Keratinocyte (primary cell): Measurements from ENCODE around the gene ITPK1. TPM values are rescaled to one million over a fixed set of nuclear protein-coding genes. Genes with fewer than 3 reads are reported as not detected.

ENCODE experiments used
- DNase-seq: peaks from one replicate; pipeline ENCODE4 v3.0.0-alpha.2; 2011; ENCODE audit warnings: low read depth, missing footprints, low spot score
- FAIRE-seq: peaks from 2 replicates; lab custom pipeline; 2011; peaks lifted over from hg19 to GRCh38; lab: Jason Lieb, UNC
- H2AFZ ChIP-seq: 2 replicates; pipeline ENCODE4 v1.6.0; 2012; ENCODE audit warnings: low read length, control low read depth, inconsistent platforms; ENCODE audit not compliant: control insufficient read depth
- H3K27ac ChIP-seq: 2 replicates; pipeline ENCODE4 v1.5.1; 2011; ENCODE audit warnings: low read length; ENCODE audit not compliant: control insufficient read depth, insufficient read depth
- H3K27me3 ChIP-seq: 3 replicates; pipeline ENCODE4 v1.6.0; 2011; ENCODE audit warnings: low read length; ENCODE audit not compliant: control insufficient read depth, insufficient read depth; ENCODE audit errors: extremely low read depth
- H3K36me3 ChIP-seq, 2 experiments: 2 replicates in 1 of 2; 3 replicates in 1 of 2; pipeline ENCODE4 v1.5.1; 2011; ENCODE audit warnings: low read length in 2 of 2, mild to moderate bottlenecking in 1 of 2; ENCODE audit not compliant: control insufficient read depth in 2 of 2, insufficient read depth in 2 of 2; ENCODE audit errors: extremely low read depth in 1 of 2
- H3K4me1 ChIP-seq: 3 replicates; pipeline ENCODE4 v1.5.1; 2011; ENCODE audit warnings: low read length; ENCODE audit not compliant: control insufficient read depth, insufficient read depth; ENCODE audit errors: extremely low read depth
- H3K4me2 ChIP-seq: 3 replicates; pipeline ENCODE4 v1.6.0; 2011; ENCODE audit warnings: low read depth, low read length; ENCODE audit not compliant: control insufficient read depth, insufficient read depth; ENCODE audit errors: extremely low read depth
- H3K4me3 ChIP-seq, 3 experiments: fragments of 200-600 bp in 1 of 3; sonication (generic) in 1 of 3; 2 replicates in 2 of 3; 3 replicates in 1 of 3; pipeline ENCODE4 v1.5.1; 2011 to 2016; ENCODE audit warnings: low read length in 3 of 3, mild to moderate bottlenecking in 3 of 3, control low read depth in 2 of 3, inconsistent platforms in 1 of 3, low read depth in 1 of 3, mixed read lengths in 1 of 3, mixed run types in 1 of 3, moderate library complexity in 1 of 3; ENCODE audit not compliant: control insufficient read depth in 2 of 3, insufficient read depth in 2 of 3; ENCODE audit errors: extremely low read depth in 1 of 3
- H3K79me2 ChIP-seq: 2 replicates; pipeline ENCODE4 v1.6.0; 2012; ENCODE audit warnings: low read length; ENCODE audit not compliant: control insufficient read depth, insufficient read depth
- H3K9ac ChIP-seq: 3 replicates; pipeline ENCODE4 v1.6.0; 2011; ENCODE audit warnings: low read length; ENCODE audit not compliant: control insufficient read depth, insufficient read depth; ENCODE audit errors: extremely low read depth
- H3K9me1 ChIP-seq: 3 replicates; pipeline ENCODE4 v1.6.0; 2011; ENCODE audit warnings: low read length; ENCODE audit not compliant: control insufficient read depth, insufficient read depth; ENCODE audit errors: extremely low read depth
- H3K9me3 ChIP-seq: 2 replicates; pipeline ENCODE4 v1.5.1; 2012; ENCODE audit warnings: low read depth, low read length; ENCODE audit not compliant: control insufficient read depth
- H4K20me1 ChIP-seq: 3 replicates; pipeline ENCODE4 v1.6.0; 2011; ENCODE audit warnings: low read length; ENCODE audit not compliant: control insufficient read depth, insufficient read depth; ENCODE audit errors: extremely low read depth
- EZH2 ChIP-seq: IDR thresholded peaks from one replicate; pipeline ENCODE4 v1.6.1; 2012; ENCODE audit warnings: inconsistent platforms, mild to moderate bottlenecking, low read length, moderate library complexity
- dilution Hi-C: fragments of 300-500 bp; cut with MboI; formaldehyde crosslinking; loops from one replicate; pipeline ENCODE4 v1.7.0; 2020; ENCODE audit warnings: low sequenced_read_pairs; ENCODE audit not compliant: extremely low pct_ligation_motif_present
- polyA plus RNA-seq, 5 experiments: library from polyadenylated mRNA; depleted of rRNA in 3 of 5; stranded (reverse) in 3 of 5; stranded (forward) in 1 of 5; unstranded in 1 of 5; fragments of >200 nt; gene quantifications; 1 replicate in 1 of 5; 2 replicates in 3 of 5; 3 replicates in 1 of 5; pipeline versions ENCODE4 v1.2.1 to v1.2.3, GENCODE V29; 2011 to 2012; ENCODE audit warnings: missing spikeins in 2 of 5, low read depth in 1 of 5, low replicate concordance in 1 of 5
- TF ChIP-seq, protein P1 (sequence below), 3 experiments: IDR thresholded peaks in 1 of 3; conservative IDR thresholded peaks in 1 of 3; optimal IDR thresholded peaks in 1 of 3; 2 replicates in 2 of 3; 3 replicates in 1 of 3; pipeline versions ENCODE3 to v1.5.1; 2011; ENCODE audit warnings: low read length in 3 of 3, mild to moderate bottlenecking in 3 of 3, moderate library complexity in 2 of 3, control low read depth in 1 of 3, inconsistent platforms in 1 of 3; ENCODE audit not compliant: insufficient read depth in 2 of 3; ENCODE audit errors: extremely low read depth in 1 of 3

ITPK1 gene
- polyA plus RNA-seq, 1 donor (not counting 4 experiments of a cell fraction or from before 2014, with no cell fraction given), result 67.8 TPM

DNA sequence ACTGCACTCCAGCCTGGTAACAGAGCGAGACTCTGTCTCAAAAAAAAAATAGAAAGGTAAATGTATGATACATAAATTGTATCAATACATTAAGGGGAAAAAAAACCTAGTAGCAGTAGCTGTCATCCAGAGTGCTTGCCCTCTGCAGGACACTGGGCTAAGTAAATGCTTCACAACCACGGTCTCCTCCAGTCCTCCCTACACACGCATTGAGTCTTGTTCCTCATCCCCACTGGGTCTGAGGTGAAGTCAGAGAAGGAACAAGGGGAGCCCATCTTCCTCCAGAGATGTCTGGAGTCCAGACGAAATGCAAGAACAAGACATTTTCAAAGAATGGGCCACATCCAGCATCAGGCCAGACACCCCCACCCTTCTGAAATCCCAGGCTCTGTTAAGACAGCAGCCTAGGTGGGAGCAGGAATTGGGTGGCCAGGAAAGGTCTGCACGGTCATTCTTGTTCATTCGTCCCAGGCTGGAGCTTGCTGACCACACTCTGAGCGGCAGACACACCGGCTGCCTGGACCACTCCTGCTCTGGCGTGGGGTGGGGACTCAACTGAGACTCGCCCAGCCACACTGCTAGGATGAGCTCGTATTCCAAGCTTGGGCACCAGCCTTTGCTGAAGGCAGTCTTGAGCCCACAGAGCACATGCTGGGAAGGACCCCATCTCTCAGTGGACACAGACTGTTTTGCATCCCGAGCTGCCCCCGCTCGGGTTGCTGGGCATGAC, 147.3 kb downstream of the ITPK1 start:
- dilution Hi-C loops, result no loop called here
- H2AFZ ChIP-seq, result no peak overlapping the region
- TF ChIP-seq EZH2, result no peak
- TF ChIP-seq, protein P1, sequence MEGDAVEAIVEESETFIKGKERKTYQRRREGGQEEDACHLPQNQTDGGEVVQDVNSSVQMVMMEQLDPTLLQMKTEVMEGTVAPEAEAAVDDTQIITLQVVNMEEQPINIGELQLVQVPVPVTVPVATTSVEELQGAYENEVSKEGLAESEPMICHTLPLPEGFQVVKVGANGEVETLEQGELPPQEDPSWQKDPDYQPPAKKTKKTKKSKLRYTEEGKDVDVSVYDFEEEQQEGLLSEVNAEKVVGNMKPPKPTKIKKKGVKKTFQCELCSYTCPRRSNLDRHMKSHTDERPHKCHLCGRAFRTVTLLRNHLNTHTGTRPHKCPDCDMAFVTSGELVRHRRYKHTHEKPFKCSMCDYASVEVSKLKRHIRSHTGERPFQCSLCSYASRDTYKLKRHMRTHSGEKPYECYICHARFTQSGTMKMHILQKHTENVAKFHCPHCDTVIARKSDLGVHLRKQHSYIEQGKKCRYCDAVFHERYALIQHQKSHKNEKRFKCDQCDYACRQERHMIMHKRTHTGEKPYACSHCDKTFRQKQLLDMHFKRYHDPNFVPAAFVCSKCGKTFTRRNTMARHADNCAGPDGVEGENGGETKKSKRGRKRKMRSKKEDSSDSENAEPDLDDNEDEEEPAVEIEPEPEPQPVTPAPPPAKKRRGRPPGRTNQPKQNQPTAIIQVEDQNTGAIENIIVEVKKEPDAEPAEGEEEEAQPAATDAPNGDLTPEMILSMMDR (optimal IDR thresholded peaks at IDR 0.05 in 1 of 3, IDR thresholded peaks at IDR 0.05 in 1 of 3, conservative IDR thresholded peaks at IDR 0.05 in 1 of 3; ENCODE audit: extremely low read depth in 1 of 3, insufficient read depth in 2 of 3, low read length in 3 of 3), result no peak
- H3K9me1 ChIP-seq, result no peaks in the 10 kb centered on the region
- no peaks in the 10 kb centered on the region for H3K27me3 ChIP-seq
- H3K79me2 ChIP-seq, result peaks cover 20% of the 10 kb centered on the region
- no peak overlapping the region for H3K4me2 ChIP-seq
- H3K9ac ChIP-seq, result no peak overlapping the region
- DNase-seq (no peak), FAIRE-seq (no peak)
- H4K20me1 ChIP-seq, result peaks cover 9% of the 10 kb centered on the region
- H3K27ac ChIP-seq, result no peak overlapping the region
- H3K4me1 ChIP-seq, result peaks cover 7% of the 10 kb centered on the region
- H3K9me3 ChIP-seq, result no peaks in the 10 kb centered on the region
- H3K36me3 ChIP-seq, result no peaks in the 10 kb centered on the region
- no peak overlapping the region for H3K4me3 ChIP-seq

DNA sequence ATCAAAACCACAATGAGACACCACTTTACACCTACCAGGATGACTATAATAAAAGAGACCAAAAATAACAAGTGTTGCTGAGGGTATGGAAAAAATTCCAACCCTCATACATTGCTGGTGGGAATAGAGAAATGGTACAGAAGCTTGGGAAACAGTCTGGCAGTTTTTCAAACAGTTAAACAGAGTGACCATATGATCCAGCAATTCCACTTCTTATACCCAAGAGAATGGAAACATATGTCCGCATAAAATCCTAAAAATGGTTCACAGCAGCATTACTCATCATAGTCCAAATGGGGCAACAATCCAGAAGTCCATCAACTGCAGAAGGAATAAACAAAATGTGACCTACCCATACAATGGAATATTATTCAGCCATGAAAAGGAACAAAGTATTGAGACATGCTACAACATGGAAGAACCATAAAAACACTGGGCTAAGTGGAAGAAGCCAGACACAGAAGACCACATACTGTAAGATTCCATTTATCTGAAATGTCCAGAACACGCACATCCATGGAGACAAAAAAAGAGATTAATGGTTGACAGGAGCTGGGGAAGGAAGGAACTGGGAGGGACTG, 148.3 kb downstream of the ITPK1 start:
- no peaks in the 10 kb centered on the region for H3K9me3 ChIP-seq
- dilution Hi-C loops, result no loop called here
- H3K27me3 ChIP-seq, result no peaks in the 10 kb centered on the region
- no peak overlapping the region for H2AFZ ChIP-seq
- no peak overlapping the region for H3K4me2 ChIP-seq
- H3K9me1 ChIP-seq, result no peaks in the 10 kb centered on the region
- peaks cover 20% of the 10 kb centered on the region for H3K79me2 ChIP-seq
- H3K4me3 ChIP-seq, result no peak overlapping the region
- no peak for FAIRE-seq
- H3K9ac ChIP-seq, result no peak overlapping the region
- no peaks in the 10 kb centered on the region for H3K4me1 ChIP-seq
- TF ChIP-seq EZH2, result no peak
- TF ChIP-seq, protein P1 (optimal IDR thresholded peaks at IDR 0.05 in 1 of 3, IDR thresholded peaks at IDR 0.05 in 1 of 3, conservative IDR thresholded peaks at IDR 0.05 in 1 of 3; ENCODE audit: extremely low read depth in 1 of 3, insufficient read depth in 2 of 3, low read length in 3 of 3), result no peak
- no peaks in the 10 kb centered on the region for H3K36me3 ChIP-seq
- no peak overlapping the region for H3K27ac ChIP-seq
- no peak for DNase-seq
- H4K20me1 ChIP-seq, result peaks cover 6% of the 10 kb centered on the region
